Islet precursor cell (in vitro differentiated cells): ENCODE data around the gene H6PD.

Experiments
- DNase-seq: peaks from one replicate; pipeline ENCODE4 v3.0.0-alpha.2; 2018

Gene H6PD

DNA sequence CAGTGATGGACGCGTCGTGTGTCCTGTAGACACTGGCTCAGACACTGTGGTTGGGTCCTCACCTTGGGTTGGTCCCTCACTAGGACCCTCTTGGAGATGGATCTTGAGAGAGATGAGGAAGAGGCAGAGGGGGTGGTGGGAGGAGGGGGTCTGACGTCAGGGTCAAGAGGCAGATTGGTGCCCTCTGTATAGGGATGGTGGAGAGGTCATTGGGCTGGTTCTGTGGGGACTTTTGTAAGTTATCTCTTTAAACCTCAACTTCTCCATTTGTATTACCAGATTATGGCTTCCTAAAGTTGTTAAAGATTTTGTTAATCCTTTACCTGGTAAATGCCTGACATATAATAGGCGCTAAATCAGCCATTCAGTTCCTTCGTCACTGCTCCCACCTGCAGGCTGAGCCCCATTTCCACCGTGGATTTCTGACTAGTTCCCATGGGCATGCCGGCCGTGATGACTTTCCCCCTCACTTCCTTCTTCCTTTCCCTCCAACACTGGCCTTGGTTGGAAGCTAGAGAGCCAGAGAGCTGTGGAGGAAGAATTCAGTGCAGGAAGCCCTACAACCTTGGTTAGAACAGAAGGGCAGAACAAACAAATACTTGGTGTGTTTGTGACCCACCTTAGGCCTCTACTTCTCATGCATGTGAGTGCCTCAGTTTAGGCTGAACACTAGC, 8.6 kb downstream of the H6PD start:
- DNase-seq = no peak

DNA sequence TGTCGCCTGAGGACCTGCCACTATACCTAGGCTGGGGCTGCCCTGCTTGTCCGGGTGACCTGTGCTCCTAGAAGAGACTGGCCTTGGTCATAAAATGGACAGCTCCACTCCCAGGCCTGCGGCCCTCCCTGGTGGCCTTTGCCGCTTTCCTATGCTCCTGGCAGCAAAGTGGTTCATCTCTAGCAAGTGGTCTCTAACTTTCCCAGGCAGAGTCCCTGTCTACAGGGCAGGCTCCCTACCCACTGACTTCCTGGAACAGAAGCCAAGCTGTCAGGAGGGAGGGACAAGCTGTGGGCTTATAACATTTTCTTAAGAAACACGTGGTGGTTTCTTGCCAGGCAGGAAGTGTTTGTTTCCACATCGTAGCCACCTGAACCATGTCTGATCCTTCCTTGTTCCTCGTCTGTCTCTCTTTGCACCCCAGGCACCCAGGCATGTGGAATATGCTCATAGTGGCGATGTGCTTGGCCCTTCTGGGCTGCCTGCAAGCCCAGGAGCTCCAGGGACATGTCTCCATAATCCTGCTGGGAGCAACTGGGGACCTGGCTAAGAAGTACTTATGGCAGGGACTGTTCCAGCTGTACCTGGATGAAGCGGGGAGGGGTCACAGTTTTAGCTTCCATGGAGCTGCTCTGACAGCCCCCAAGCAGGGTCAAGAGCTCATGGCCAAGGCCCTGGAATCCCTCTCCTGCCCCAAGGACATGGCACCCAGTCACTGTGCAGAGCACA, 10.1 kb downstream of the H6PD start:
- DNase-seq = no peak

DNA sequence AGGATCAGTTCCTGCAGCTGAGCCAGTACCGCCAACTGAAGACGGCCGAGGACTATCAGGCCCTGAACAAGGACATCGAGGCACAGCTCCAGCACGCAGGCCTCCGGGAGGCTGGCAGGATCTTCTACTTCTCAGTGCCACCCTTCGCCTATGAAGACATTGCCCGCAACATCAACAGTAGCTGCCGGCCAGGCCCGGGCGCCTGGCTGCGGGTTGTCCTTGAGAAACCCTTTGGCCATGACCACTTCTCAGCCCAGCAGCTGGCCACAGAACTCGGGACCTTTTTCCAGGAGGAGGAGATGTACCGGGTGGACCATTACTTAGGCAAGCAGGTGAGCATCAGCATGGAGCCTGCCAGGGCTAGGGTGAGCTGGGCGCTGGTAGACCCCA, 10.7 kb downstream of the H6PD start:
- no peak for DNase-seq

DNA sequence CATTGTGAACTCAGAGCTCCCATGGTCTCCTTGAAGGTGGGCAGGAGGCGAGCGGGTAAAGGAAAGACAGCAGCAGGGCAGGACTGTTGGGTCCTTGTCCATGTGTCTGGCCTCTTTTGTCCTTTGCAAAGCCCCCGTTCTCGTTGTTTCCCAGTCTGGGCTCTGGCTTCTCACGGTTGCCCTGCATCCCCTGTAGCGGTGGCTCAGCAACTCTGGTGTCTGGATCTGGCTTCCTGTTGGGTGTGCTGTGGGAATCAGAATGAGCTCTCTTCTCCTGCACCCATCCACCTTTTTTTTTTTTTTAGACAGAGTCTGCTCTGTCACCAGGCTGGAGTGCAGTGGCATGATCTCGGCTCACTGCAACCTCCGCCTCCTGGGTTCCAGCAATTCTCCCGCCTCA, 11.1 kb downstream of the H6PD start:
- DNase-seq = no peak

DNA sequence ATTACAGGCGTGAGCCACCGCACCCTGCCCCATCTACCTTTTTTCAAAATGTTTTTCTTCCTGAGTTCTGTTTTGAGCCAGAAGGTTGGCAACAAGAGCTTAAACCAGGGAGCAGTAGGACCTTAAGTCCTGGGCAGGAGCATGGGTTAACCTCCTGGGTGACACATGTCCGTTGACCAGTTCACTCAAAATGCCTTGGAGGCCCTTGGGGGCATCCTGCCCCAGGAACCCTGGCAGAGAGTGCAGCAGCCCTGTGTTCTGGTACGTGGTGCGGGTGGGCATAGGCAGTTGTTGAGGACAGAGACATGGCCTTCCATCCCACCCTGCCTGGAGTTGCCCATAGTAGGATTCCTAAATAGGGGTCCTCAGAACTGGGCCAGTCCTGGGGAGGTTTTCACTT, 11.6 kb downstream of the H6PD start:
- DNase-seq = no peak

DNA sequence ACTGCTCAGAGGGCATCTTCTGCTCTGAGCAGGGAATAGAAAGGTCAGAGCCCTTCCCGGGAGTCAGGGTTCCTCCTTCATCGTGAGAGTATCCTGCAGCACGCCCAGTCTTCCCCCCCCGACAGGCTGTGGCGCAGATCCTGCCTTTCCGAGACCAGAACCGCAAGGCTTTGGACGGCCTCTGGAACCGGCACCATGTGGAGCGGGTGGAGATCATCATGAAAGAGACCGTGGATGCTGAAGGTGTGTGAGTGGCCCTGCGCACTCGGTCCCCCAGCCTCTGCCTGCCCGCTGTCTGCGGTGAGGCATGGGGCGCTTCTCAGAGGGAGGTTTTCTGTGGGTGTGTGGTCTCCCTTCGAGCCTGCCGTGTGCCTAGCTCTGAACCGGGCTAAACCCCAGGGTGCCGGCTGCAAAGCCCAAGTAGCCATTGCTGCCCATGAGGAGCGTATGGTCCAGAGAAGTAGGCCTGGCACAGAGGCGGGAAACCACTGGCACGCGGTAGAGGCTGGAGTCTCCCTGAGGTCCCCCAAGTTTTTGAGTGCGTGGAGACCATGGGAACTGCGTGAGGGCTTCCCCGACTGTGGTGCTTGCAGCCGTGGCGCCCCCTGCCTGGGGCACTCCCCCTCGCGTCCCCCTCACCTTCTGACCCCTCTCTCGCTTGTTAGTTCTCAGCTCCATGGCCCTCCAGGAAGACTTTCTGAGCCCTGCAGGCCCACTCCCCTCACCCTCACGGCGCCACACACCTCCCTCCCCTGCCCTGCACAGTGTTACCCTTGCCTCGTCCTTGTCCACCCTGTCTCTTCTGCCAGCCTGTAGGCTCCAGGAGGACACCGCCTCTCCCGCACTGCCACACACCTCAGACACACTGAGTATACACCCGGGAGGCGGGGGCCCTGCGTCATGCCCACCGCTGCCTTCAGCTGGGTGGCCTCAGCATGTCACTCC, 12.5 kb downstream of the H6PD start:
- peak; percentile 47 for DNase-seq

DNA sequence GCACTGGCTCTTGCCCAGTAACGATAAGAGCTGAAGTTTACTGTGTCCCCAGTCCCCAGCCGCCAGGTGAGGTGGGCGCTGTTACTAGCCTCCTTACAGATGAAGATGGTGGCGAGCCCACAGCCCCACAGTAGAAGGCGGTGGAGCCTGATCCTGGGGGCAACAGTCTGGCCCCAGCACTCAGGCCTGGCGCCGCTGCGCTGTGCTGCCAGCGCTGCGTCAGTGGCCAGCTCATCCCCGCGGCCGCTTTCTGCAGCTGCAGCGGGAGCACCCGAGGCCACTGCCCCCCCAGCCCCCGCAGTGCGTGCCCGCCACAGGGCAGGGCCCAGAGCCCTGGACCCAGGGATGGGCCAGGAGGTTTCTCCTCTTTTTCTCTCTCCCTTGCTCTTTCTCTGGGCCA, 13.3 kb downstream of the H6PD start:
- DNase-seq = no peak

DNA sequence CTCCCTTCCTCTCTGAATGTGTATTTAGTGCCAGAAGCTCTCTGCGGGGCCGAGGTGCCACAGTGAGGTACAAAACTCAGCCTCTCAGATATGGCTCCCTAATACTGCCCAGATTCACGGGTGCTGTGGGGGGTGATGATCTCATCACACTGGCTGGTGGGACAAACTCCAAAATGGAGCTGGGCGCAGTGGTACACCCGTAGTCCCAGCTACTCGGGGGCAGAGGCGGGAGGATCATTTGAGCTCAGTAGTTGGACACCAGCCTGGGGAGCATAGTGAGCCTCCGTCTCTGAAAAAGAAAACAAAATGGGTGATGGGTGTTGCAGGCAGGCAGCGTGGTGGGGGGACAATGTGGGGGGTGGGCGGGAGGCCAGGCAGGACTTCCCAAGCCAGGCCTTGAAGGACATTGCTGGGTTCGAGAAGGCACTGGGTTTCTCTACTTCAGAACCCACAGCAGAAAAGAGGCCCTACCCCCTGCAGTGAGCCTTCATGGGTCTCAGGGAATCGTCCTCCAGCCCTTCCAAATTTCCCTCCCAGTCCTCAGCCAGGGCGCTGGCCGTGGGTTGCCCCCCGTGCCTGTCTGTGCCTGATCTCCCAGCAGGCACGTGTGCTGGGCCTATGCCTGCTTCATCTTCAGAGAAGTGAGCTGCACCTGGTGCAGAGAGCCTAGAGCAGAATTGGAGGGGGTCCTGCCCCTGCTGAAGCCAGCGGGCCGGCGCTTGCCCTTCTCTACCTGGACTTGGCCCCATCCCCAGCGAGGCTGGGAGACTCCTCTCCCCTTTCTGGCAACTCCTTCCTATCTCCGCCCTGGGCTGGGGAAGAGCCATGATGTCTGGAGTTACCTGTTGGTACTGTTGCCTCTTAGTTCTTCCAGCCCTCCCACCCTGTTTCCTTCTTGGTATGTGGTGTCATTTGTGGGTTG, 14.0 kb downstream of the H6PD start:
- peak; percentile 46 for DNase-seq

DNA sequence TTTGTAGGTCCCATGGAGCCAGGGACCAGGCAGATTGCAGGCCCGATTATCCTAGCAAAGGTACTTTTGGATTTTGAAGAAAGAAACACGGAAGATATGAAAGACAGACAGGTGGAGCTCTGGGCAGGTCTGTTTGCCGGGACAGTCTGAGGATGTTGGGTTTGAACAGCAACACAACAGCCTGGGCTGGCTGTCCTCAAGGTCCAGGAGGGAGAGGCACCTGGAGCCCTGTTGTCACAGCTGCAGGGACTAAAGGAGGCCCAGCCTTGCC, 14.6 kb downstream of the H6PD start:
- no peak for DNase-seq

DNA sequence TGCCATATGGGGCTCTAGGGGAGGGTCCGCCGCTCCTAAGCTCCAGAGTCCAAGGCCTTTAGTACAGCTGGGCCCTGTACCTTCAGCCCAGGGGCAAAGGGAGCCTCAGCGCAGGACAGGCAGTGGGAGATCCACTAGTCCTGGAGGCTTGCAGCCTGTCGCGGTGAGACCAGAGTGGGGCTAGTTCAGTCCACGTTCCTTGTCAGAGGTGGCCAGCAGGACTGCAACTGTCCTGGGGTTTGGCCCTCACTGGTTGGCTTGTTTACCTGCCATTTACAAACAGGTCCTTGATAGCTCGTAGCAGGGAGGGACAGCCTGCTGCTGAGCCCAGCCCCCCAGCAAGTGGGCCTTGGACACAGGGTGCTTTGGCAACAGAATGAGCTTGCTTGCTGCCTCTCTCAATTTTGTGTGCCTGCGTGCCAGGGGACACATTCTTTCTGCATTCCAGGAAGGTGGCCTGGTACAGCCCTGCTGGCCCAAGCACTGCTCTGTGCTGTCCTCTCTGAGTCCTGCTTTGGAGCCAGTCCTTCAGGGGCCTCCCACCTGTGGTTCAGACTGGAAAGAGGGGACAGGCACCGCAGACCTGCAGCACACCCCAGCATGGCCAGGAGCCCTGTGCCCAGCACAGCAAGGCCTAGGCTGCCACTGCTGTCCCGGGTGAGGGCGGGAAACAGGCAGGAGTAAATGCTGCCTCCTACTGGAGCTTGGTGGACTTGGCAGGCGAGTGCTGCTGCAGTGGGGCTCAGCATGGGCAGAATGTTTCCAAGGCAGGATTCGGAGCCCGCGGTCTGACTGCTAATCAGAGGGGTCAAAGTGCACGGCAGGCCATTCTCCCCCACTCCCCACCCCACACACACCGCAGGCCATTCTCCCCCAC, 15.2 kb downstream of the H6PD start:
- peak; percentile 84 for DNase-seq

DNA sequence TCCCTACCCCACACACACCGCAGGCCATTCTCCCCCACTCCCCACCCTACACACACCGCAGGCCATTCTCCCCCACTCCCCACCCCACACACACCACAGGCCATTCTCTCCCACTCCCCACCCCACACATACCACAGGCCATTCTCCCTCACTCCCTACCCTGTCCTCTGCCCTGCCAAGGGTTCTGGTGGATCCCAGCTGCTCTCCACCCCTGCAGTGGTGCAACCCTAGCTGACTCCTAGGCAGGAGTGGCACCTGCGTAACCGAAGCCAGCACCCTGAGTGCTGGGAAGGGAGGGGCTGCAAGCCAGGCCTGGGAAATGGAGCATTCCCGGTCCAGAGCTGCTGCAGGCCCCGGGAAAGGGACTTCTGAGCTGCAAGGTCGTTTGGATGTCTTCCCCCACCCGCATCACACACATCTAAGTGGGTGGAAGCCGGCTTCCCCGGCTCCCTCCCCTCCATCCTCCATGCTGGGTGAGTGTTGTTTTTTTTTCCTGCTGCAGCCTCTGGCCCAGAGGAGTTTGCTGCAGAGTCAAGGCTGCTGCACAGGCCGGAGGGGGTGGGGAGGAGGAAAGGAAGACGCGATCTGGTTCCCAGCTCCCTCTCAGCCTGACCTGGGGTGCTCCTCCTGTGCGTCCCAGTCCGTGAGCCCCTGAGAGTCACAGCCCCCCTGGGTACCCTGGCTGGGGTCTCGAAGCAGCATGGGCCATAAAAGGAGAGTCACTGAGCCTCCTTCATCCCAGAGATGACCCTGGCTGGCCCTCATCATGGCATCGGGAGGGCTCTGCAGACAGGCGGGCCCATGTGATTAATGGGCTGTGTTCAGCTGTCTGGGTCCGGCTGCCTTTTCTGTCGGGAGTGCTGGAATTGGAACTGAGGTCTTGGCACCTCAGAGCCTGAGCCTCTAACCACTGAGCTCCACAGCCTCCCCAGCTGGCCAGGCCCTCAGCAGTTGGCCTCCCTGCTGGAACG, 16.1 kb downstream of the H6PD start:
- DNase-seq = peak; percentile 47

DNA sequence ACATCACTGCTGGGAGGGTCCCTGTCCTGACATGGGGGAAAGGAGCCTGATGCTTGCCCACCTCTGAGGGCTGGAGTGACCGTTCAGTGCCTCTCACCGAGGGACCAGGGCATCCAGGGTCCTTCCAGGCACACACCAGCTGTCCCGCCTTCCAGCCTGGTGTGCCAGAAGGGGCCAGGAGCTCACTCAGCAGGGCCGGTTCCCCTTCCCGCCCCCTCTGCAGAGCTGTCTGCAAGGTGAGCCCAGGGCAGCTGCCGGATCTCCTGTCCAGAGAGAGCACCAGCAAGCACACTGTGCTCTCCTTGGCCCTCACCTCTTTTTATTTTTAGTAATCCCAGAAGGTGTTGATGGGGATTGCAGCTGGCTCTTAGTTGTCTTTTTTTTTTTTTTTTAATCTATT, 16.9 kb downstream of the H6PD start:
- peak; percentile 51 for DNase-seq

DNA sequence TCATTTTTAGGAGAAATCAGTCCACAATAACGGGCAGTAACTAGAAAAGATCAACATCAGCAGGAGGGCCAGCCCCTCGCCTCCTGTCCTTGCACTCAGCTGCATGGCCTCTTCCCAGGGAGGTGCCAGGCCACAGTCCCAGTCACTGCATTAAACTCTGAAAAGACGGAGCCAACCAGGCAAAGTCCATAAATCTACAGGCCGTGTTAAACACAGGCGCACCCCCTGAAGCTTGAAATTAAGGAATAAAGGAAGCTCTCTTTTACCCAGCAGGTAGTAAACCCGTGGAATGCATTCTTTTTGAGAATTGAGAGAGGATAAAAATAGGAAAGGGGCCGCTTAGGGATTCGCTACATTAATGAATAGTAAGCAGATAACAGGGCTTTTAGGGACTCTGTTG, 18.4 kb downstream of the H6PD start:
- DNase-seq = peak; percentile 57

DNA sequence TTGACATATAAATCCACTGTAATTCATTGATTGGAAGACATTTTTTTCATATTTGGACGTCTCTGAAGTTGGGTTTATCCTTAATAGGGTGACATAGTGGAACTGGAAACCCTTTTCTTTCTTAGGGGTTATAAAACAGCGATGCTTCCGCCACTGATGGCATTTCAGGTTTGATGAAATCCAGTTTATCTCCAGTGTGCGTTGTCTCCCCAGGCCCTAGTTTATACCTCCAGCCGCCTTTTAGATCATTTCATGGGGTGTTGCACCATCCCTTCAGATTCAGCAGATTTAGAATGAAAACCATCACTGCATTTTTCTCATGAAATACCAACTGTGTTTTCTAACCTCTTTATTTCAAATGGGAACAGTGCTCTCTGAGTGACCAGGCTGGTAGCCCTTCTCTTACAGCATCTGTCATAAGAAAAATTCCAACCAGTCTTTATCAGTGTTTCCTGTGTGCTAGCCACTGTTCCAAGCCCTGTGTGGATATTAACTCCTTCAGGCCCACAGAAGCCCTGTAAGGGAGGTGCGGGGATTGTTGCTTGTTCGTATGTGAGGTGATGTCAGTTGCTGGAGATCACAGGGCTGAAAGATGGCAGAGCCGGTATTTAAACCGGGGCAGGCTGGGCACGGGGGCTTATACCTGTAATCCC, 19.0 kb downstream of the H6PD start:
- peak; percentile 54 for DNase-seq

DNA sequence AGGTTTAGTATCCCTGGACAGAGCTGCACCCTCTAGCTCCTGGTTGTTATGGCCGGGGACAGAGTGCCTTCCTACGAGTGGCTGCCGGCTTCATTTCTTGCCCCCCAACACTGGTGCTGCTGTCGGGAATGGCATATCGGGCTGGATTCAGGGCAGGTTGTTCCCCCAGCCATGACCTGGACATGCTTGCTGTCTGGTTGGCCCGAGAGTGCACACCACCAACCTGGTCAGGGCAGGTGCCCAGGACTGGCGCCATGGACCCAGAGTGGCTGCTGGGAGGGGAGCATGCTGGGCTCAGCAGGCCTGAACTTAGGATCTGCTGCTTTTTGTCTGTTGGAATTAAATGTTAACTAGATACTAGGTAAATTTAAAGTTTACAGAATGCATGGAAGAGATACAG, 21.8 kb downstream of the H6PD start:
- DNase-seq = no peak

DNA sequence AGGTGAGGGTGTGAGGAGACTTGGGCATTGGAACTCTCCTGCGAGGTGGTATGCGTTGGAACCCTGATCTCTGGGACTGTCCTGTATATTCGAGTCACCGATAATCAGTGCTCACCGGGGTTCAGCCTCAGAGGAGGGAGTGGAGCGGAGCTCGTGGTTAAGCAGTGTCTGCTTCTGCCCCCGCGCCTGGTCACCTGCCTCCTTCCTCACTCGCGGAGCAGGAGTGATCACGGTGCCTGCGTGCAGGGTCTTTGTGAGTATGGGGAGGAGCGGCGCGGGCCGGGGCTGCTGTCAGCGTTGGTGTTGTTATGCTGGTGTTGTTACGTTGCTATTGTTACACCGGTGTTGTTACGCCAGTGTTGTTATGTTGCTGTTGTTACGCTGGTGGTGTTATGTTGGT, 23.3 kb downstream of the H6PD start:
- DNase-seq = peak; percentile 50

DNA sequence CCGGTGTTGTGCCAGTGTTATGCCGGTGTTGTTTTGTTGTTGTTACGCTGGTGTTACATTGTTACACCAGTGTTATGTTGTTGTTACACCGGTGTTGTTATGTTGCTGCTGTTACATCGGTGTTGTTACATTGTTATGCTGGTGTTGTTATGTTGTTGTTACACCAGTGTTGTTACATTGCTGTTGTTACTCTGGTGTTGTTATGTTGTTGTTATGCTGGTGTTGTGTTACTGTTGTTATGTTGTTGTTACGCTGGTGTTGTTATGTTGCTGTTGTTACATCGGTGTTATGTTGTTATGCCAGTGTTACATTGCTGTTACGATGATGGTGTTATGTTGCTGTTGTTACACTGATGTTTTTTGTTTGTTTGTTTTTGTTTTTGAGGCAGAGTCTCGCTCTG, 24.1 kb downstream of the H6PD start:
- DNase-seq = no peak

DNA sequence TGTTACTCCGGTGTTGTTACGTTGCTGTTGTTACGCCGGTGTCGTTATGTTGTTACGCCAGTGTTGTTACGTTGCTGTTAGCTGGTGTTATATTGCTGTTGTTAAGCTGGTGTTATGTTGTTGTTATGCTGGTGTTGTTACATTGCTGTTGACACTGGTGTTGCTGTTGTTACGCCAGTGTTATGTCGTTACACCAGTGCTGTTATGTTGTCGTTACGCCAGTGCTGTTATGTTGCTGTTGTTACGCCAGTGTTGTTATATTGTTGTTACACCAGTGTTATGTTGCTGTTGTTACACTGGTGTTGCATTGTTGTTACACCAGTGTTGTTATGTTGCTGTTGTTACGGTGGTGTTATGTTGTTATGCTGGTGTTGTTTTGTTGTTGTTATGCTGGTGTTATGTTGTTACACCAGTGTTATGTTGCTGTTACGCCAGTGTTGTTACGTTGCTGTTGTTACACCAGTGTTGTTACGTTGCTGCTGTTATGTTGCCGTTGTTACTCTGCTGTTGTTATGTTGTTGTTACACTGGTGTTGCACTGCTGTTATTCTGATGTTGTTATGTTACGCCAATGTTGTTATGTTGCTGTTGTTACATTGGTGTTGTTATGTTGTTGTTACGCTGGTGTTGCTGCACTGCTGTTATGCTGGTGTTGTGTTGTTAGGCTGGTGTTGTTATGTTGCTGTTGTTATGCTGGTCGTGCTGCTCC, 25.6 kb downstream of the H6PD start:
- DNase-seq = no peak

DNA sequence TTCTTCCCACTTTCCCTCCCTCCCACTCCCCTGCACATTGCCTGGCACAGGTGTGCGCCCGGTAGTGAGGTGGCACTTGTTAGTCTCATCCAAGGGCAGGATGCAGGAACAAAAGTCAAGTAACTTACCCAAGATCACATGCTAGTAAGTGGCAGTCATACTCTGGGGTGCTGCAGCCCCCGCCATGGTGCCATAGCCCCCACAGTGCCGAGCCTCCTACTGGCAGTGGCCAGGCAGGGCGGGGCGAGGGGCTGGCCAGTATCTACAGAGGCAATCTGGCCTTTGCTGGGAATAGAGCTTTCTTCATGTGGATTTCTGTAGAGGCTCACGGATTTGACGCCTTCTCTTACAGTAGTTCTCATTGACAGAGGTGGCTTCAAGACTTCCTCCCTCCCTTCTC, 26.9 kb downstream of the H6PD start:
- DNase-seq = no peak
